PC-3 (cell line): ENCODE results near the gene GFOD1.

Experiments
- EZH2 ChIP-seq: fragments of 300-600 bp; sonication (generic); IDR thresholded peaks from one replicate; pipeline ENCODE4 v1.6.1; 2017; ENCODE audit warnings: antibody characterized with exemption, mild to moderate bottlenecking, low read length; ENCODE audit not compliant: unreplicated experiment
- TF ChIP-seq, protein P1 (sequence below): fragments of 300-600 bp; sonication (generic); conservative IDR thresholded peaks from 2 replicates; pipeline ENCODE4 v1.5.1; 2017; ENCODE audit warnings: antibody characterized with exemption, low read depth, mild to moderate bottlenecking, low read length

DNA sequence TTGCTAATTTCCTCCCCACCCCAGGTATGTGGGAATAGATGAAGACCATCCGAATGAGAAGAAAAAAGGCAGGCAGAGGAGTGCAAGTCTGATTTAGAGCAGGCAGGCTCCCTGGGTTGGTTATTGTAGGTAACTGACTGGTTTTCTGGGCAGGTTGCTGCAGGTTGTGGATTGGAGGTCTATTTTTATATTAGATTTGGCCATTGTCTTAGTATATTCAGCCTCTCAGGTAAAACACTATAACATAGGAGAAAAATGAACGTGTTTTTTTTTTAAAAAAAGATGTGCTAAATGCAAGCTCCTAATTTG lies 158.6 kb downstream of the GFOD1 start:
- TF ChIP-seq, protein P1, sequence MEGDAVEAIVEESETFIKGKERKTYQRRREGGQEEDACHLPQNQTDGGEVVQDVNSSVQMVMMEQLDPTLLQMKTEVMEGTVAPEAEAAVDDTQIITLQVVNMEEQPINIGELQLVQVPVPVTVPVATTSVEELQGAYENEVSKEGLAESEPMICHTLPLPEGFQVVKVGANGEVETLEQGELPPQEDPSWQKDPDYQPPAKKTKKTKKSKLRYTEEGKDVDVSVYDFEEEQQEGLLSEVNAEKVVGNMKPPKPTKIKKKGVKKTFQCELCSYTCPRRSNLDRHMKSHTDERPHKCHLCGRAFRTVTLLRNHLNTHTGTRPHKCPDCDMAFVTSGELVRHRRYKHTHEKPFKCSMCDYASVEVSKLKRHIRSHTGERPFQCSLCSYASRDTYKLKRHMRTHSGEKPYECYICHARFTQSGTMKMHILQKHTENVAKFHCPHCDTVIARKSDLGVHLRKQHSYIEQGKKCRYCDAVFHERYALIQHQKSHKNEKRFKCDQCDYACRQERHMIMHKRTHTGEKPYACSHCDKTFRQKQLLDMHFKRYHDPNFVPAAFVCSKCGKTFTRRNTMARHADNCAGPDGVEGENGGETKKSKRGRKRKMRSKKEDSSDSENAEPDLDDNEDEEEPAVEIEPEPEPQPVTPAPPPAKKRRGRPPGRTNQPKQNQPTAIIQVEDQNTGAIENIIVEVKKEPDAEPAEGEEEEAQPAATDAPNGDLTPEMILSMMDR = no peak
- TF ChIP-seq EZH2 = no peak
